CD4-positive, alpha-beta T cell treated with Interleukin-6 for 4 hours (primary cell): ENCODE data around the gene LAMA4.
"Not testable (repeated sequence)": the region's sequence is repeated elsewhere in the genome, so short reads cannot be mapped to it uniquely, and the experiment has no call there.

Experiments
- DNase-seq: peaks from one replicate; pipeline ENCODE4 v3.0.0-alpha.2; 2020; ENCODE audit warnings: mixed read lengths

Gene LAMA4

GRCh38 chr6:112209131-112209530 is 45.2 kb downstream of the LAMA4 start:
- no peak for DNase-seq

GRCh38 chr6:112207776-112208175 is 46.6 kb downstream of the LAMA4 start:
- no peak for DNase-seq

GRCh38 chr6:112207131-112207530 is 47.2 kb downstream of the LAMA4 start:
- no peak for DNase-seq

GRCh38 chr6:112206110-112206458 is 48.3 kb downstream of the LAMA4 start:
- DNase-seq, result no peak

- no peak for DNase-seq
These were observed 48.8 kb downstream of the LAMA4 start for GRCh38 chr6:112205427-112206109.

- no peak for DNase-seq
These were observed 50.0 kb downstream of the LAMA4 start for GRCh38 chr6:112204350-112204706.

- DNase-seq, result no peak
These were observed 50.6 kb downstream of the LAMA4 start for GRCh38 chr6:112203577-112204349.

GRCh38 chr6:112202639-112203341 is 51.6 kb downstream of the LAMA4 start:
- no peak for DNase-seq

- not testable (repeated sequence) for DNase-seq
These were observed 54.0 kb downstream of the LAMA4 start for GRCh38 chr6:112200185-112200914.

GRCh38 chr6:112199001-112199403 is 55.4 kb downstream of the LAMA4 start:
- no peak for DNase-seq

GRCh38 chr6:112198582-112198981 is 55.8 kb downstream of the LAMA4 start:
- DNase-seq, result no peak

- DNase-seq, result no peak
These were observed 56.7 kb downstream of the LAMA4 start for GRCh38 chr6:112197636-112198035.

- DNase-seq, result no peak
These were observed 58.1 kb downstream of the LAMA4 start for GRCh38 chr6:112196306-112196705.

- DNase-seq, result no peak
These were observed 59.2 kb downstream of the LAMA4 start for GRCh38 chr6:112195166-112195565.

GRCh38 chr6:112194511-112194910 is 59.9 kb downstream of the LAMA4 start:
- DNase-seq, result no peak

GRCh38 chr6:112193535-112194051 is 60.8 kb downstream of the LAMA4 start:
- no peak for DNase-seq

- DNase-seq, result no peak
These were observed 61.2 kb downstream of the LAMA4 start for GRCh38 chr6:112193117-112193516.

GRCh38 chr6:112191509-112192020 is 62.8 kb downstream of the LAMA4 start:
- DNase-seq, result no peak

- DNase-seq, result no peak
These were observed 64.2 kb downstream of the LAMA4 start for GRCh38 chr6:112190164-112190563.

GRCh38 chr6:112189494-112189893 is 64.9 kb downstream of the LAMA4 start:
- no peak for DNase-seq

GRCh38 chr6:112188906-112189305 is 65.5 kb downstream of the LAMA4 start:
- no peak for DNase-seq

- DNase-seq, result no peak
These were observed 66.6 kb downstream of the LAMA4 start for GRCh38 chr6:112187736-112188135.

GRCh38 chr6:112184951-112185350 is 69.4 kb downstream of the LAMA4 start:
- DNase-seq, result no peak
